Stimulated activated CD4-positive, alpha-beta T cell treated with anti-CD3 and anti-CD28 coated beads, Interleukin-1b, Interleukin-23, amount 100 ng/mL, for 4 hours (primary cell): ENCODE measurements around the gene NAXE.
"Not testable (repeated sequence)": the region's sequence is repeated elsewhere in the genome, so short reads cannot be mapped to it uniquely, and the experiment has no call there.

Experiments
- DNase-seq, 2 donors: peaks; one replicate each; pipeline ENCODE4 v3.0.0-alpha.2; 2020; ENCODE audit warnings: low read depth in 2 of 2

Gene NAXE

DNA sequence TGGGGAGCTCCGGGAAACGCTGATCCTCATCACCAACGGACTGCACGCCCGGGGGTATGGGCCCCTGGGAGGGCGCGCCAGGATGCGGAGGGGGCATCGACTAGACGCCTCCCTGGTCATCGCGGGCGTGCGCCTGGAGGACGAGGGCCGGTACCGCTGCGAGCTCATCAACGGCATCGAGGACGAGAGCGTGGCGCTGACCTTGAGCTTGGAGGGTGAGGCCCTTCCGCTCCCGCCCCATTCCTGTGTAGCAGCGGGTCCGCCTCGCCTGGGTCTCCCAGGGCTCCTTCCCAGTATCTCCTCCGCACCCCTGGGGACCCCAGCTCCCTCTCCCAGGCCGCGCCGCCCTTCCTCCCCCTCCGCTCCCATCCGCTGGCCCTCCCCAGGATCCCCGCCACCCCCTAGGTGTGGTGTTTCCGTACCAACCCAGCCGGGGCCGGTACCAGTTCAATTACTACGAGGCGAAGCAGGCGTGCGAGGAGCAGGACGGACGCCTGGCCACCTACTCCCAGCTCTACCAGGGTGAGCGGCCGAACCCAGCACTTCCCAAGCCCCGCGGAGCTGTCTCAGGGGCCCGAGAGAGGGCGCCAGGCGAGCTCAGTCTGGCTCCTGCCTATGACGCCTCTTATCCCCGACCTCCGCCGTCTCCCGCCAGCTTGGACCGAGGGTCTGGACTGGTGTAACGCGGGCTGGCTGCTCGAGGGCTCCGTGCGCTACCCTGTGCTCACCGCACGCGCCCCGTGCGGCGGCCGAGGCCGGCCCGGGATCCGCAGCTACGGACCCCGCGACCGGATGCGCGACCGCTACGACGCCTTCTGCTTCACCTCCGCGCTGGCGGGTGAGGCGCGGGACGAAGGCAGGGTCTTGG is 32.6 kb downstream of the NAXE start:
- DNase-seq: peak in 1 of 2 donors; percentile 41

DNA sequence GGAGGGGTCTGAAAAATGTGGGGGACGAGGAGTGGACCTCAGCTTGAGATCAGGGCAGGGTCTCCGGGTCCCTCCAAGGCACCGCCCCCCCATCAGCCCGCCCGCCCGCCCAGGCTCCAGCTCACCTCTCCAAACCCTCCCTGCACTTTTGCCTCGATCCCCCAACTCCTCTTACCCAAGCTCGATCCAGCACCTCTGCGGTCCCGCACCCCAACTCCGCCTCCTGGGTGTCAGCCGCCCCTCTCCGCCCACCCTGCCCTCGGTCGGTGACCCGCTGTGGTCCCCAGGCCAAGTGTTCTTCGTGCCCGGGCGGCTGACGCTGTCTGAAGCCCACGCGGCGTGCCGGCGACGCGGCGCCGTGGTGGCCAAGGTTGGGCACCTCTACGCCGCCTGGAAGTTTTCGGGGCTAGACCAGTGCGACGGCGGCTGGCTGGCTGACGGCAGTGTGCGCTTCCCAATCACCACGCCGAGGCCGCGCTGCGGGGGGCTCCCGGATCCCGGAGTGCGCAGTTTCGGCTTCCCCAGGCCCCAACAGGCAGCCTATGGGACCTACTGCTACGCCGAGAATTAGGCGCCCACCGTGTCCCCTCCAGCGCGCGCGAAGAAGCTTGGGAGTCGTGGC is 33.3 kb downstream of the NAXE start:
- DNase-seq: no peak

DNA sequence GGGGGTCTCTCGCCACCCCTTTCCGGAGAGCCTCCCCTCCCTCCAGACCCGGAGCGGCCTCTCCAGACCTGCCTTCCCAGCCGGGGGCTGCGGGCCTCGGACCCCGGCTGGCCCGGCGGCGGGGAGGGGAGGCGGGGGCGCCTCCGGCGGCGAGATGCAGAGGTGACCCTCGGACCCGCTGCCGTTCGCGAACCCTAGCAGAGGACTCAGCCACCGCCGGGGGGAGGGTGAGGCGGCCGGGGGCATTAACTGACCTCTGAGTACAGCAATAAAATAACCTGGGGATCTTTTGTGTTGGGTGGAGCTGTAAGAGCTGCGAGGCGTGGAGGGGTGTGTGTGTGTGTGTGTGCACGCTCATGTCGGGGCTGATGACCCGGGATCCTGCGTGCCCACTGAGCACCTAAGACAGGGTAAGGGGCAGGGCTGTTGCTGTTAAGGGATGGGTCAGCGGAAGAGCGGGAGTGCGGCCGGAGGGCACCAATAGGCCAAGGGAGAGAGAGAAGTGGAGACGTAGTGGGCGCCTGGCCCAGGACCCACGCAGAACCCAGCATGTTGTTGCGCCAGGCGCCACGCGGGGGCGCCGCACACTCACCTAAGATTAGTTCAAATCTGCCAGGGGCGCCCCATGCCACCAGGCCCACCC is 34.0 kb downstream of the NAXE start:
- DNase-seq: peak; percentile 66 to 71

DNA sequence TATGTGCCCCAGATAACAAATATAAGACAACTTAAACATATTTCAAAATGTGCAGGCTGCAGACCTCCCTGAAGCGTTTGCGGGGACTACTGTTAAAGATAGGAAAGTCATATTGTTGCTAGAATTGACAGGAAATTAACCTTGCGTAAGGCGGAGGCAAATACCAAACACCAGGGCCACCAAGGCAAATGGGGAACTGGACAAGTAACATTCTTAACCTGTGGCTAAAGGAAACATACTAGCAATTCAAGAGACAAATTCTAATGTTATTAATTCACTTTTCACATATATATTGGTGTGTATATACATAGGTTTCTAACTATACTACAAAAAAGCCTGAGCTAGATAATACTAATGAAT is 34.5 kb downstream of the NAXE start:
- DNase-seq: no peak

DNA sequence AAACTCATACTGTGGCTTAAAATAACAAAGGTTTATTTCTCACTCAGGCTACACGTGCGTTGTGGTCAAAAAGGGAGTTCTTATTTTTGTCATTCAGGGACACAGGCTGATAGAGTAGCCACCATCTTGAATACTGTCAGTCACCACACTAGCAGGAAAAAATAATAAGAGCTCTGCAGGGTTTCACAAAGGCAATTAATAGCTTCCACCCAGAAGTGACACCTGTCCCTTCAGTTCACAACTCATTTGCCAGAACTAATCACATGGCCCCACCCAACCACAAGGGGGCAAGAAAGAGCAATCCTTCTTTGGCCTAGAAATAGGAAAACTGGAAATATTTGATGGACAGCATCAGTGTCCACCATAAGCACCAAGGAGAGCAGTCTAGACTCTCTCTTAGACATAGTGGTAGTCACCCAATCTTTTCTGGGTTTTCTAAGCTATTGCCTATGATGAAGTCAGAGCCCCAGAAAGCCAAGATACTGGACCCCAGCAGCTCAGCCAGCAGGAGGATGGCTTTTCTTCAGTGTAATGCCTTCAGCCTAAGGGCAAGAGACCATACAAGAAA is 35.8 kb downstream of the NAXE start:
- DNase-seq: no peak

DNA sequence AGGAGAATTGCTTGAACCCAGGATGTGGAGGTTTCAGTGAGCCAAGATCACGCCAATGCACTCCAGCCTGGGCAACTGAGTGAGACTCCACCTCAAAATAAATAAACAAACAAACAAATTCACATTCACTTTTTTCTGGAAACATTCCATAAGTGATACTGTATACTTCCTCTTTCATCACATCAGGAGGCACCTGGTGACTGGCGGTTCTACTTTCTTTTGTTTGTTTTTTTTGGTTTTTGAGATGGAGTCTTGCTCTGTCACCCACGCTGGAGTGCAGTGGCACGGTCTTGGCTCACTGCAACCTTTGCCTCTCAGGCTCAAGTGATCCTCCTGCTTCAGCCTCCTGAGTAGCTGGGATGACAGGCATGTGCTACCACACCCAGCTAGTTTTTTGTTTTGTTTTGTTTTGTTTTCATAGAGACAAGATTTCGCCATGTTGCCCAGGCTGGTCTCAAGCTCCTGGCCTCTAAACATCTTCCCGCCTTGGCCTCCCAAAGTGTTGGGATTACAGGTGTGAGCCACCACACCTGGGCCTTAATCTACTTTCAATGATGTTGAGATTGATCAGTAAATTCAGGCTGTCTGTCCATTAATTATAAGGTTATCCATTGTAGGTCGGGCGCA is 38.4 kb downstream of the NAXE start:
- no peak for DNase-seq

DNA sequence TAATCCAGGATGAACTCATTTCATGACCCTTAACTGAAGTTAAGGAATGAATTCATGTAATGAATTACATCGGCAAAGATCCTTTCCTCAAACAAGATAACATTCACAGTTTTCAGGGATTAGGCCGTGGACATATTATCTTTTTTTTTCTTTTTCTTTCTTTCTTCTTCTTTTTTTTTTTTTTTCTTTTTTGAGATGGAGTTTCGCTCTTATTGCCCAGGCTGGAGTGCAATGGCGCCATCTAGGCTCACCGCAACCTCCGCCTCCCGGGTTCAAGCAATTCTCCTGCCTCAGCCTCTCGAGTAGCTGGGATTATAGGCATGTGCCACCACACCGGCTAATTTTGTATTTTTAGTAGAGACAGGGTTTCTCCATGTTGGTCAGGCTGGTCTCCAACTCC is 39.6 kb downstream of the NAXE start:
- DNase-seq: not testable (repeated sequence)

DNA sequence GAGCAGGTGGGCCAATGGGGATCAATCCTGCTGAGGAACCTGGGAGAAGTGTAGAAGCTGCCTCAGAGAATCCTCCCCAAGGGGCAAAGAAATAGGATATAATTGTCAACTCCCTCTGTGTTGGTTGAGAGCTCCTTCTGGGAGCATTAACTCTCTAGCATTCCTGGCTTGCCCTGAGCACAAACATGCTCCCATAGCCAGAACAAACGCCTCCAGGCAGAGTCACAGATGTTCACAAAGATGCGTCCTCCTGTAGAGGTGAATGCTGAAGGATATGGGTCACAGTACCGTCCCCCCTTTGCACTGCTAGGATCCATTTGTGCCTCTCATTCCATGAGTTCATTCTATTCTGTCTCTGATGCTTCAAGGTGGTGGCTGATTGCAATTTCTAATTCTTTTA is 40.8 kb downstream of the NAXE start:
- no peak for DNase-seq

DNA sequence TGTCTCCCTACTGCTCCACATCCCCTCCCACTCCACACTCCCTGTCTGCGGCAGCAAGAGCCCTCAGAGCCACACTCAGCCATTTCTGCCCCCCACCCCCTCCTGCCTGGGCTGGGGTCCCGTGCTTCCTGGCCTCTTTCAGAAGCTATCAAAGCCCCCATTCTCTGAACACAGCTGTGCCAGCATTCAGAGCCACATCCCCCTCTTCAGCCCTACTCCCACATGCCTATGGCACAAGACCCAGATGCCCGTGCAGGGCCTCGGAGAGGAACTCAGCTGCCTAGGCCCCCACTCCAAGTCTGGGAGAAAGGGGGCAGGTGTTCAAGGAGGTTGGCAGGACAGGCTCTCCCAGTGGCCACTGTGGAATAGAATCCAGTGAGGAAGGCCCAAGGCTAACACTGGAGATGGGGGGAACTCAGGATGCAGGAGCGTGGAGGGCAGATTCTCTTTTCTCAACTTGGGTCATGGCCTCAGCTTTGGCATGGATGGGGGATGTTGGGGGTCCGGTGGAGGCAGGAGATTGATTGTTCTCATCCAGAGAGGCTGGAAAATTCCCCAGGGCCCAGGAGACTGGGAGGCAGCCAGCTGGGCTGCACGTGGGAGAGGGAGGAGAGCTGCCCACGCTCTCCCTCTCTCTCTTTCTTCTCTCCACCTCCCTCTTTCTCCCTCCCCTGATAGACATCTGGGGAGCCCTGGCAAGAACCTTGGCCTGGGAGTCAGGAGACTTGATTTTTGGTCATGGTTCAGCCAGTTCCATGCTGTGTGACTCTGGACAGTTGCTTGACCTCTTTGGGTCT is 46.8 kb downstream of the NAXE start:
- no peak for DNase-seq

DNA sequence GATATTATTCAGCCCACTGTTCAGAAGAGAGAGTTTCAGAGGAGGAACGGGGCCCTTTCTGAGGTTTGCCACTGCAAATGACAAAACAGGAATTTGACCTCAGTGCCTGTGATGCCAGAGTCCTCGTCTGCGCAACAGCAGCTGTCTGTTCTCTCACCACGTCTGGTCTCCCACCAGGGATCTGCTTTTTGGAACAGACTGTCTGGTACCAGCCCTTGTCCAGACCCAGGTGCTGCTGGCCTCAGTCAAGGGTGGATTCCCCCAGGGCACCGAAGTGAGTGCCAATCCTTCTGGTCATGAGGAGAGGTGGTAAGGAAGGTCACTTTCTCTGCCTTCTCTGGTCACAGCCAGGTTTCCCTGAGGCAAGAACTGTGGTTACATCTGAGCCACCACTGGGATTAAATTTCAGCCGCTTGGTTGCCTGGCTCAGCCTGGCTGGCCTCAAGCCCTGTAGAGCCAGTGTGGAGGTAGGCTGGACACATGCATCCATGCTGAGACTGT is 48.1 kb downstream of the NAXE start:
- no peak for DNase-seq

DNA sequence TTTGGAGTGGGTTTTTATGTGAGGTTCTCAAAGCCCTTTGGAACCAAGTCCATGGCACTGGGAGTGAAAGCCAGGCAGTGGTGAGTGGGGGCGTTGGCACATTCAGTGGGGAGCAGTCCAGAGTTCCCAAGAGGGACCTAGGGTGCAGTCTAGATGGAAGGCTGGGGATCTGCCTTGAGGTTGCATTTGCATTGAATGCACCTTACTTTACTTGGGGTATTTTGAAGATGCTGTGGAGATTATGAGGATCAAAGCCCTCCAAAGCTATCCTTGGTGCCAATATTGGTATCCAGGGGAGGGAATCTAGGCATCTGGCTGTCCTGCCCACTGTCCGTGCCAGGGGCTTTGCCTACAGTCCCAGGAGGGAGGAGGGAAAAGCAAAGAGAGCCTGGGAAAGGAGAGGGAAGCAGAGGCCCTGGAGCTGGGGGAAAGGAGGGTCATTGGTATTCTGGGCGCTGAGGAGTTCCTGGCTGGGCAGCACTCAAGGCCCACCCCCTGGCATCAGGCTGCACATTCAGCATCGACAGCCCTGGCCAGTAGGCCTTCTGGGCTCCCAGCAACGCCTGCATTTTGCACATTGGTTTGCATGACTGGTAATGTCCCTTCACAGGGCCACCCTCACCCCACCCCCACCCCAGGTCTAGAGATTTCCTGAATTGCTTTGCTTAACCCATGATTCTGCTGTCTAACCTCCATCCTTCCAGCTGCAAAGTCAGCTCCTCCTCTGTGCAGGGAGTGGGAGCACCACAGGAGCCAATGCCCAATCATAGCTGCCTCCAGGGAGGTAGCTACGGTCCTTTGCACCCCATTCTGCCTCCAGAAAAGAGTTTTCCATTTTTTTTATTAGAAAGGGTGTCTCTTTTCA is 49.5 kb downstream of the NAXE start:
- DNase-seq: no peak

DNA sequence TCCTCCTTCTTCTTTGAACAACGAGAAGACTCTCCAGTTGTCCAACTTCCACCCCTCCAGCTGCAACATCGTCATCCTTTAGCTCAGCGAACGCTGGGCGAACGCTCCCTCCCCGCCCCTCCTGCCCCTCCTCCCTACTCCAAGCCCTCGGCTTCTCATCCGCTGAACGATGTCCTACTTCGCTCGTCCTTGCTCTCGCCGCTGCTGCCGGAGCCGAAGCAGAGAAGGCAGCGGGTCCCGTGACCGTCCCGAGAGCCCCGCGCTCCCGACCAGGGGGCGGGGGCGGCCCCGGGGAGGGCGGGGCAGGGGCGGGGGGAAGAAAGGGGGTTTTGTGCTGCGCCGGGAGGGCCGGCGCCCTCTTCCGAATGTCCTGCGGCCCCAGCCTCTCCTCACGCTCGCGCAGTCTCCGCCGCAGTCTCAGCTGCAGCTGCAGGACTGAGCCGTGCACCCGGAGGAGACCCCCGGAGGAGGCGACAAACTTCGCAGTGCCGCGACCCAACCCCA is 50.2 kb downstream of the NAXE start, which contains the start of gene BCAN:
TSS of gene BCAN (plus strand) at position 357 of the 504 bp plus-strand sequence. CDS start 3,938 bp downstream, outside the sequence.
- DNase-seq: no peak

DNA sequence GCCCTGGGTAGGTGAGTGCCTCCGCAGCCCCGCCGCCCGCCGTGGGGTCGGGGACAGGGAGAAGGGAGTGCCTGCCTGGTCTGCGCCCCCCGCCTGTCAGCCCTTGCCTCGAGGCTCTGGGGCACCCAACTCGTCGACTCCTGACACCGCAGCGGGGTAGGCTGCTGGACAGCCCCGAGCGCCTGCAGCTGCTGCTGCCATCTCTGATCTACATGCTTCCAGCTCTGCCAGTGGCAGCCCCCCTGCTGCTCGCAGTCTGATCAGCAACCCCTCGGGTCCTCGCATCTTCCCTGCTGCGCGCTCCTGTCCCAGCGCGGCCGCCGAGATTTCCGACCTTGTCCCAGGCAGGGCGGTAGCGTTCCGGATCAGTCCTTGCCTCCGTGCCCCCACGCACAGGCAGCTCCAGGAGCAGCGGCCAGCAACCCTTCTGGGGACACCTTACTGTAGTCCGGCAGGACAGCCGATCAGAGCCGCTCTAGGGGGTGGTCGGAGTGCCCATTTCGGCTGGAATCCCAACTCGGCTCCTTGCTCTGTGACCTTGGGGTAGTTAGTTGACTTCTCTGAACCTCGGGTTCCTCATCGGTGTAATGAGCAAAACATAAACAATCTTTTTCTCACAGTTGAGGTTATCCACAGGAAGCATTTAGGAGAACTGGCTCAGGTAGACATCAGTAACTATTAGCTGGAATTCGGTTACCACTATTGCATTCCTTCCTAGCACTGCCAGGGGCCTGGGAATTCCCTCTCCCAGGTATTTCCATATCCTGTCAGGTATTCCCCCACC is 50.9 kb downstream of the NAXE start:
- DNase-seq: no peak

DNA sequence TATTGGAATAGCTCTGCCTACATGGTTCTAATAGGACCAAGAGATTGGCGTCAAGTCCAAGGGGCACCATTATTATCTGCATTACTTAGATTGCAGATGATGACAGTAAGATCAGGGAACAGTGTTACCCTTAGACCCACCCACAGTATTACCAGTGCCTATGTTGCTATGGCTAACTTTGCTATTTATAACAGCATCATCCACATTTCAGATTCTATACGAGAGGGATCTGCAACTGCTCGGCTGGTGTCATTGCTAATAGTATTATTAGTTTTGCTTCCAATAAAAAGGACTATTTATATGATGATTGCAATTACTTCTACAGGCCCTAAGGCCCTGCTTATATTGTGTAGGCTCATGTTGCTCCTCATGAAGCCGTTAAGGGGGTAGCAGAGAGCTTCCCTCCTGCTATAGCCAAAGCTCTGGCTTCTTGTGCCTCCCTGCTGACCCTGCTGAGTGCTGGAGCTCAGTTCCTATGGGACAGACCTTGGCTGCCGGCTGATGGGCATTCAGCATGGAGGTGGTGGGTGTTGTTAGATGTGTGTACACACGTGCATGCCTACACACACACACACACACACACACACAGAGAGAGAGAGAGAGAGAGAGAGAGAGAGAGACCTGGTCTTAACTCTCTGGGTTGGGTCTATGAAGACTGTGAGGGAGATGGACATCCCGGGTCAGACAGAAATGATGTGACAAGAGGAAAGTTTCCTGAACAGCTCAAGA is 51.6 kb downstream of the NAXE start:
- DNase-seq: no peak

DNA sequence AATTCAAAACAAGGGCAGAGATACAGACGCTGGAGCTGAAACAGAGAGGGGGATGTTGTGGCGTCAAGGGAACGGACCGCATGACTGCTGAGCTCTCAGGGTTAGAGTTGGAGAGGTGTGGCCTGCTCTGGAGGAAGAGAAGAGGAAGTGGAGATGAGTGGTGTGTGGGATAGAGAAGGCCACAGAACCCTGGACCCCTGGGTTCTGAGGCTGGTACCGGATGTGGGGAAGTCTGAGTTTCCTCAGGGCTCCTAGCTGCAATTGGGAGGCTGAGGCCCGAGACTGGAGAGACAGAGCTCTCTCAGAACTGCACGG is 52.2 kb downstream of the NAXE start:
- DNase-seq: no peak
